ENCODE results near the gene COPS9.

The COPS9 gene

GRCh38 chr2:240145461-240145860, 9.4 kb upstream of the COPS9 start:
- peaks cover 23% of the 10 kb centered on the region for H3K27me3 Mint-ChIP-seq (ENCODE audit: low read depth)
- no peak overlapping the region for H3K27ac Mint-ChIP-seq
- peaks cover 6% of the 10 kb centered on the region for H3K36me3 Mint-ChIP-seq (ENCODE audit: low read depth)
- peaks cover 2% of the 10 kb centered on the region for H3K9me3 Mint-ChIP-seq
- peaks cover 7% of the 10 kb centered on the region for H3K4me1 Mint-ChIP-seq
- no peak for TF ChIP-seq CTCF (IDR thresholded peaks at IDR 0.05; ENCODE audit: unreplicated experiment in 3 of 3)
- no peak overlapping the region for H3K4me3 Mint-ChIP-seq

- H3K36me3 Mint-ChIP-seq (ENCODE audit: low read depth), result peaks cover 6% of the 10 kb centered on the region
- peaks cover 2% of the 10 kb centered on the region for H3K9me3 Mint-ChIP-seq
Observed at GRCh38 chr2:240144649-240145261, 8.7 kb upstream of the COPS9 start.

GRCh38 chr2:240143801-240144648, 7.9 kb upstream of the COPS9 start:
- Mint-ChIP-seq H3K27me3 (ENCODE audit: low read depth) (peaks cover 19% of the 10 kb centered on the region), H3K4me1 (peaks cover 14% of the 10 kb centered on the region), H3K9me3 (peaks cover 2% of the 10 kb centered on the region), H3K27ac (no peak overlapping the region), H3K36me3 (ENCODE audit: low read depth) (peaks cover 6% of the 10 kb centered on the region), H3K4me3 (no peak overlapping the region)
- TF ChIP-seq CTCF (IDR thresholded peaks at IDR 0.05; ENCODE audit: unreplicated experiment in 3 of 3), result peak; percentile 94 to 97 (median 95)

More at GRCh38 chr2:240144649-240145261, 8.7 kb upstream of the COPS9 start:
- Mint-ChIP-seq H3K27ac (no peak overlapping the region), H3K4me1 (peaks cover 11% of the 10 kb centered on the region), H3K4me3 (no peak overlapping the region), H3K27me3 (ENCODE audit: low read depth) (peaks cover 21% of the 10 kb centered on the region)
- no peak for TF ChIP-seq CTCF (IDR thresholded peaks at IDR 0.05; ENCODE audit: unreplicated experiment in 3 of 3)

DNA sequence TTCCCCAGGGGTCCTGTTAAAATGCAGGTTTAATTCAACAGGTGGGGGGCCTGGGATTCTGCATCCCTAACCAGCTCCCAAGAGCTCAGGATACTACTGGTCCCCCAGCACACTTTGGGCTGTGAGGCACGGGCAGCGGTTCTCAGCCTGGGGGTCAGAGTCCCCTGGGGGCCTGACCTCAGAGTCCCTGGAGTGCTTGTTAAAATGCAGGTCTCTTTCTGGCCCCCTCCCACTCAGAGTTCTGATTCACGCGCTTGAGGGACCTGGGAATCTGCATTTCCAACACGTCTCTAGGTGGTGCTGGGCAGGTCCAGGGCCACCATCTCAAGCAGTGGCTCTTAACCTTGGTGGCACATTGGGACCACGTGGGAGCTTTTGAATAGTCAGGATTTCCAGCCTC, 7.2 kb upstream of the COPS9 start:
- TF ChIP-seq CTCF (IDR thresholded peaks at IDR 0.05; ENCODE audit: unreplicated experiment in 3 of 3), result no peak
- peaks cover 2% of the 10 kb centered on the region for H3K9me3 Mint-ChIP-seq
- H3K4me1 Mint-ChIP-seq, result peaks cover 14% of the 10 kb centered on the region
- peaks cover 6% of the 10 kb centered on the region for H3K36me3 Mint-ChIP-seq (ENCODE audit: low read depth)
- H3K27me3 Mint-ChIP-seq (ENCODE audit: low read depth), result peaks cover 15% of the 10 kb centered on the region
- no peak overlapping the region for H3K27ac Mint-ChIP-seq
- no peak overlapping the region for H3K4me3 Mint-ChIP-seq

DNA sequence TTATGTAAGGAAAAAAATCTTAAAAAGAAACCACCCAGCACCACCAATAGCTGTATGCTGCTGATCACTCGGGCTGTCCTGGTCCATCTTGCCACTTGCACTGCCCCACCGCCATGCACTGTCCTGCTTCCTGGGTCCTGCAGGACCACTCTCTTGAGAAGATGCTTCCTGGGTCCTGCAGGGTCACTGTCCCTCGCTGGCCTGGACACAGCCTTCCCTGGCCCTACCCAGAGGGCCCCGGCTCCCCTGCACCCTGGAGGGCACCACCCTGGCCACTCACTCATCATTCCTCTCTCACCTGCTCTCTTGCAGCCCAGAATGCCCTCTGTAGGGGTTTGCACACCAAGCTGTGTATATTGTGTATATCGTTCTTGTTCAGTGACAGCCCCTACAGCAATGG, 6.8 kb upstream of the COPS9 start:
- no peak overlapping the region for H3K27ac Mint-ChIP-seq
- H3K9me3 Mint-ChIP-seq, result peaks cover 2% of the 10 kb centered on the region
- no peak overlapping the region for H3K4me3 Mint-ChIP-seq
- H3K36me3 Mint-ChIP-seq (ENCODE audit: low read depth), result peaks cover 6% of the 10 kb centered on the region
- H3K27me3 Mint-ChIP-seq (ENCODE audit: low read depth), result peaks cover 10% of the 10 kb centered on the region
- no peak for TF ChIP-seq CTCF (IDR thresholded peaks at IDR 0.05; ENCODE audit: unreplicated experiment in 3 of 3)
- peaks cover 14% of the 10 kb centered on the region for H3K4me1 Mint-ChIP-seq

All from nephron (organoid).